HG02840 (cell line): Measurements from ENCODE around the gene ZYX.
"Not testable (repeated sequence)": the region's sequence is repeated elsewhere in the genome, so short reads cannot be mapped to it uniquely, and the experiment has no call there.

ENCODE experiments used
- ATAC-seq: cut with Tn5 transposase; IDR thresholded peaks from one replicate; pipeline ENCODE4 v1.9.1; 2021; ENCODE audit warnings: mild to moderate bottlenecking, moderate library complexity, moderate number of reproducible peaks; ENCODE audit not compliant: unreplicated experiment, low FRiP score

The ZYX gene

DNA sequence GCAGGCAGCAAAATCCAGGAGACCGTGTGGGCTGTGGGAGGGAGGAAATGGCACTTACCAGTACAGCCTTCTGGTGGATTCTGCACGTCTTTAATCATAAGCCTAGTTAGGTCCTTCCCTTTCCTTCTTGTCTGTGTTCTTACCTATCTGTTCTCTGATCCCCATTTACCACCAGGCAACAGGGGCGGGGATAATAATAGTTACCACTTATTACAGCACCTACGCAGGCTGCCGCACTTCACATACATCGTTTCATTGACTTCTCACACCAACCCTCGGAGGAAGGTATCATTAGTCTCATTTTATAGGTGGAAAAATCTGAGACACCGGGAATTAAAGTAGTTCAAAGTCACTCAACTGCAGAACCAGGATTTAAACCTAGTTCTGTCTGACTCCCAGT is 32.0 kb downstream of the ZYX start:
- ATAC-seq = no peak

DNA sequence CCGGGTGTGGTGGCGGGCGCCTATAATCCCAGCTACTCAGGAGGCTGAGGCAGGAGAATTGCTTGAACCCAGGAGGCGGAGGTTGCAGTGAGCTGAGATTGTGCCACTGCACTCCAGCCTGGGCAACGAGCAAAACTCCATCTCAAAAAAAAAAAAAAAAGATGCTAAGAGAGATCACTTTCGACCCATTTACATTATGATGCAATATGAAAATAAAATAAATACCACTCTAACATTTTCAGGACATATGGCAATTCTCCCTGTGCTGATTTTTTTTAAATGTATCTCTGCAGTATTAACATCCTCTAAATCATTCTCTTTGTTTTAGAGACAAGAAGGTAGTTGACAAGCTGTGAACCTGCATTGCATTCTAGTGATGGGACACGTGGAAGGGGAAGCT is 34.1 kb downstream of the ZYX start:
- not testable (repeated sequence) for ATAC-seq

DNA sequence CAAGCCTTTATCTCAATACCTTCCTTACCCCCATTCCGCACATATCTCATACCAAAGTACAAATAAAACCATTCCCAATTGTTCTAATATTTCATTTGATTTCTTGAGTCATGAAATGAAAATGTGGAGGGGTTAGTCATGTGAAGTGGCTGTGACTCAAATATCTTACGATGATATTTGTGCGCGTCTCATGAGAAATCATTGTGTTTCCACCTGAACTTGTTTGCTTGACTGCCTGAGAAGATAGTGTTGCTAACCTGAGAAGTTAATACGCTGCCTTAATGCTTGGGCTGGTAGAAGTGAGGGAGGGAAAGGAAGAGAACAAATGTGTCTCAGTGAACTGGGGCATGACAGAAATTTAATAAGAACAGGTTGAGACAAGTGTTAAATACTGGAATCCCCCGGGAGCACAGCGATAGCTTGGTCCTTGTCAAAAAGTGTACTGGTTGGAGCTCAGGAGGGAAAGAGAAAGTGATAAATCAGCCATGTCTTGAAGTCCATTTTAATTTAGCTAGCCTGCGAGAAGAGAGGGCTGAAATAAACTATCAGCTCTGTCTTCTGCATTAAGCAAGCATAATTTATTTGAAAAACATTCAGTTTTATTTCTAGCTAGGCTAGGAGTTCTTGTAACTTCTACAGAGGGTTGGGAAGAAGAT is 34.7 kb downstream of the ZYX start:
- no peak for ATAC-seq

DNA sequence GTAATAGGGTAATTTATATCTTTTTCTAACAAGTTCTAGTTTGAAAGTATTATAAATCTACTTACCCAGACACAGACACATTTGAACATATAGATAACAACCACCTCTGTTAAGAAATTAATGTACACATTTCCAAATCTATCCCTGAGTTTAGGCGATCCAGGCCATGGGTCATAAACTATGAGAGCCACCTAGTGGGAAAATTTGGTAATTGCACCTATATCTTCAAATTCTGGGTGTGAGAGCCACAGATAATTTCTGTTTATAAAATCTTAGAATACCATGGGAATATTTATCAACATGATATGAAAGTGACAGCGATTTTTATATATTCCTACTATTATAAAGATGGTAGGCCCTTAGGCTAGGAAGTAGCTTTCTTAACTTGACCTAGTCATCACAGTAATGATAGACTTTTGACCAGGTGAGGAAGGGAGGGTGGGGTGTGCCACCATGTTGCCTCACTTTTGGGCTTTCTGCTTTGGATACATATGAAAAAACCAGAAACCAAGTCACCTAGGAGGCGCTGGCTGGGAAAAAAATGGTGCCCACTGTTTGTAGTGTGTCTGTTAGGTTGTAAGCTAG is 35.5 kb downstream of the ZYX start:
- ATAC-seq = peak; percentile 62

DNA sequence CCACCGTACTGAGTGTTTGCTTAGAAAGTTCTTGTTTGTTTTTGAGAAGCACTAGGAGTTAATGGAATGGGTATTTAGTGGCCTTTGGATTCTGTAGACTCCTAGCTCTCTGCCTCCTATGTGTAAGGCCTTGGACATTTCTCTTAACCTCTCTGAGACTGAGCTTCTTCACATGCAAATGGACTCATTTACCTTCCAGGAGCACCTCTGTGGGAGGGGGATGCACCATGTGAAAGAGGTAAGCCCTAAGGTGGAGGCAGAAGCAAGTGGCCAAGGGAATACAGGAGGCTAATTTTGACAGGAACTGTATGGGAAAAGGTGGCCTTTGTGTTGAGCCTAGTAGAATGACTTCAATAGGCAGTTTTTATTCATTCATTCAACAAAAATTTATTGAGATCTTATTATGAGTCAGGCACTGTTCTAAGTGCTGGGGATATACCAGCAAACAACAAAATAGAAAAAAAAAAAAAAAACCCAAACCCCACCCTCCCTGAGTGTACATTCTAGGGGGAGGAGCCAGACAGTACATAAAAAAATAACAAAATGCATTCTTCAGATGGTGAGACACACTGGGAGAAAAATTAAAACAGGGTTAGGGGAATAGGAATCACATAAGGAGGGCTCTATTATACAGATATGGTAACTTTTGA is 36.7 kb downstream of the ZYX start:
- no peak for ATAC-seq

DNA sequence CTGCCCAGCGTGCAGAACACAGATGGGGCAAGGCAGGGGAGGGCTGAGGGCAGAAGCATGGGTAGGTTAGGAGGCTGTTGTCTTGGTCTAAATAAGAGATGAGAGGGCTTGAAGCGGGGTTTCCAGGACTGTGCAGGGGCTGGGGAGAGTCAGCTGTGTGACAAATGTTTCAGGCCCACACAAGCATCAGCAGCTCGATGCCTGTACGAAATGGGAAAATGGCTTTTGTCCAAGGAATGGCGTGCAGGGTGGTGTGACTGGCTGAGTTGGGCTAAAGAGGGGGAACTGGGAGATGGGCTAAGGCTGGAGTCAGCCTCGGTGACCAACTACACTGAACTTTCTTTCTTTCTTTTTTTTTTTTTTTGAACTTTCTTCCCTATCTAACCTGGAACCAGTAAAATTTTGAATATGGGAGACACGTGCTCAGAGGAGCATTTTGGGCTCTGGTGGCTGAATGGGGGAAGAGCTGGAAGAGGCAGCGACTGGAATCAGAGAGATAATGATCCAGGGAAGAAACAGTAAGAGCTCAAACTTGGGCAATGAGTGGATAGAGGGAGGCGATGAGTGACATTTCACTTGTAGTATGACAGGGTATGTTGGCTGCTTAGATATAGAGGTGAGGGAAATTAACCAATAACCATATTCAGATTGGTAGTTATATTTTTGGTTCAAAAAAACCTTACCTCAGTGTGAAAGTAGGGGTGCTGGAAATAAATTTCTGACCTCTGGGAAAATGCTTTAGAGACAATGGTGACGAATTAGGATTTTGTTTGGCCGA is 37.7 kb downstream of the ZYX start:
- ATAC-seq = no peak

DNA sequence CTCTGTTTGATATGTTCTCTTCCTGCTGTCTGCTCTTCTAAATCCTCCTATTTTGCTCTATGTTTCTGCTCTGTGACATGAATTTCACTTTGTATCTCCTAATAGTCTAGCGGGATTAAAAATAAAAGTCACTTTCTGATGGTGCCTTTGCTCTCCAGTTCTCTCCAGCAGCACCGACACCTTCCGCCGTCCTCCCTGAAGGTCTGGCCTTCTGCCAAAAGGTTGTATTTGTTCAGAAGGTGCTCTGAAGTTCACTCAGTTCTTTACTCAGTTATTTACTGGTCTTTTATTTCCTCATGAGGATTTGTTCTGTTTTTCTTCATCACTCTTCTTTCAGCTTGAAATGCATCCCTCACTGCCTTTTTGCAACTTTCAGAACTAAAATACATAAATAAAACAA is 38.7 kb downstream of the ZYX start:
- no peak for ATAC-seq

DNA sequence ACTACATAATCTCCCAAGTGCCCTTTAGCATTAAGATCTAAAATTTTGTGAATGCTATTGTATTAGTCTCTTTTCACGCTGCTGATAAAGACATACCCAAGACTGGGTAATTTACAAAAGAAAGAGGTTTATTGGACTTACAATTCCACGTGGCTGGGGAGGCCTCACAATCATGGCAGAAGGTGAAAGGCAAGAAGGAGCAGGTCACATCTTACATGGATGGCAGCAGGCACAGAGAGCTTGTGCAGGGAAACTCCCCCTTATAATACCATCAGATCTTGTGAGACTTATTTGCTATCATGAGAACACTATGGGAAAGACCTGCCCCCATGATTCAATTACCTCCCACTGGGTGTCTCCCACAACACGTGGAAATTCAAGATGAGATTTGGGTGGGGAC is 39.5 kb downstream of the ZYX start:
- not testable (repeated sequence) for ATAC-seq

DNA sequence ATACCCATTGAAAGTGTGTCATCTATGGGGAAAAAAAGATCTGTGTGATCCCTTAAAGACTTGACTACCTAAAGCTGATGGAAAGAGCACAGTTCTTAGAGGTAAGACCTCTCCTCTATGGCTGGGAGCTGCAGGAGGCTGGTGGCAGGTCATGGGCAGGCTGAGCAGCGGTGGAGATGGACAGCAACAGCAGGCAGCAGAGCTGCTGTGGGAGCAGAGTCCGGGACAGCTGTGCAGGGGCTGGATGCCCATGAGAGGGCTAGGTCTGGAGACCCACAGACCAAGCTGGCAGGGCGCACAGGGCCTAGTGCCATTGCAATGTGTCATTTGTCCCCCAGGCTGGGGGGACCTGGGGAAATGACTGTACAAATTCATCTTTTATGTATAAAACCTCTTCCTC is 40.9 kb downstream of the ZYX start:
- ATAC-seq = no peak

DNA sequence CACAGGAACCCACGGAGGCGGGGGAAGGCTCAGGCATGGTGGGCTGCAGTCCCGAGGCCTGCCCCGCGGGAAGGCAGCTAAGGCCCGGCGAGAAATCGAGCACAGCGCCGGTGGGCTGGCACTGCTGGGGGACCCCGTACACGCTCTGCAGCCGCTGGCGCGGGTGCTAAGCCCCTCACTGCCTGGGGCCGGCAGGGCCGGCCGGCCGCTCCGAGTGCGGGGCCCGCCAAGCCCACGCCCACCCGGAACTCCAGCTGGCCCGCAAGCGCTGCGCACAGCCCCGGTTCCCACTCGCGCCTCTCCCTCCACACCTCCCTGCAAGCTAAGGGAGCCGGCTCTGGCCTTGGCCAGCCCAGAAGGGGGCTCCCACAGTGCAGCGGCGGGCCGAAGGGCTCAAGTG is 43.3 kb downstream of the ZYX start:
- not testable (repeated sequence) for ATAC-seq

DNA sequence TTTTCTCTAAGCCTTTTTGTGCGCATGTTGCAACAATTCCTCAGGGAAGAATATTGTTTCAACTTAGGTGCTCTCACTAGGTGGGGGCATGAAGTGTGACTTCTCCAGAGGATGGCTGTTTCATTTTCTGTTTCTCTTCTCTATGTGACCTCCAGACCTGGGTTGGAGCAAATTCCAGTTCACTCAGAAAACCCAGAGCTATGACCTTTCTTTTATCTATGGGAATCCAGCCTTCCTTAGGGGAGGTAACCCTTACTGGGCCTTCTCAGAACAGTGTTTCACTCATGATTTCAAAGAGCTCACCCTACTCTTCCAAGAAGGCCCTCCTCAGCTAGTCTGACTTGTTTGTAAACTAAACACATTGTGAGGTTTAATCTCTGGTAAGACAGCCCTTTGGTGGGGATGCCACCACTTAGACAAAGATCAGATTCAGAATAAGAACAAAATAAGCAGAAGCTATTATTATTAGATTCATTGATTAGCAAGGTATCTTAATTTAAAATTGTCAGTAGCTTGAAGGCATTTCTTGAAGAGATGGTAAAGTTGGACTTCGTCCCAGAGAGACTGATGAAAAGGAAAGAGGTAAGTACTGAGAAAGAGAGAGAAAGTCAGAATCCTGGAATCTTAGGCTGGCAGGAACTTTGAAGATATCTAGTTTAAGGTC is 45.5 kb downstream of the ZYX start:
- ATAC-seq = no peak

DNA sequence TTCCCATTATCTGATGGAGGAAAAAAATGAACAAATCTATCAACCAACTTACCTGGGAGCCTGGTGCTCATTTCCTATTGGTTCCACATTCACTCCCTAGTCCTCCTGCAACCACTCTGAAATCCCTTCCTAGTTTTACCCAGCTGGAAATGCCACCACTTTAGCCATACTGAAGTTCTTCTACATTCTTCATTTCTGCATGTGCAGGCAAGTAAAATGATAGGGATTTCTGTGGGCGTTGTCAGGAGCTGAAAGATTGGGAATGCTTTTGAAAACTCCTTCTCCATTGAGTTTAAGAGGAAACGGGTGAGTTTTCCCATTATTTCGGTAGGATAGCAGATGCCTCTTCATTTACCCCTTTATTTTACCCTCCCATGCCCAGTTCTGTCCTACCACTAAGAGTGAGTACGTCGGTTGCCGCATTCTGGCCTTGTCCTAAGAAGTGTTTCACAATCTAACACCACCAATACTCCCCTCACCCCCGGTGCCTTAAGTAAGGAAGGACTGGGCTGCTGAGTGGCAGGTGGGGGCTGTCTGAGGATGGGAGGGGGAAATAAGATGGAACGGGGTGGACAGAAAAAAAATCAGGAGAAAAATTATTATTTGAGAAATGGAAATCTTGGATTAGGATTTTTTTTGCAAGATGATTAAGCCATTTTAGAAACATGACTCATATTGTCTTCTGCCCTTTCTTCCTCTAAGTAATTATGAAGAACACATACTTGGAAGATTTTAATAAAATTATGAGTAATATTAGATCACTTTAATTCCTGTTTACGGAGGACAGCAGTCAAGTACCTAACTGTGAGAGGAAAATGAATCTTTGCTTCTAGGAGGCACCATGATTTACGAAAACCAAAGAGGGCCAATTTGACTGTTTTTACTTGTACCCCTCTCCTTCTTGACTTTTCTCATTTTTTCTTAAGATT is 48.9 kb downstream of the ZYX start:
- no peak for ATAC-seq

DNA sequence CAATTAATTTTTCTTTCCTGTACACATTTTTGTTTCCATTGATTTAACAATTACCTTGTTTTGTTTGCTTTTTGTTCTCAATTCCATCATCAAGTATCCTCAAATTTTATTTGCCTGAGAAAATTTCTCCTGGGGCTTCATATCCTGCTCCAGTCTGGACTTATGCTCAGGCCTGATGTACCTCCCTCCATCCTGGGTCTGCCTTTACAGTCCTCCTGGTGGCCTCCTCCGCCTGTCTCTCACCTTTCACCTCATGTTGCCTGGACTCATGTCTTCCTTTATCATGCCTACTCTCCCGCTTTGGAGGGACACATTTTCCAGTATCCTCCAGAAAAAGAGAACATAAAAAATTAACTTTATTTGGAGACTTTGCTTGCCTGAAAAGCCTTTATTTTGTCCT is 50.0 kb downstream of the ZYX start:
- ATAC-seq = no peak

DNA sequence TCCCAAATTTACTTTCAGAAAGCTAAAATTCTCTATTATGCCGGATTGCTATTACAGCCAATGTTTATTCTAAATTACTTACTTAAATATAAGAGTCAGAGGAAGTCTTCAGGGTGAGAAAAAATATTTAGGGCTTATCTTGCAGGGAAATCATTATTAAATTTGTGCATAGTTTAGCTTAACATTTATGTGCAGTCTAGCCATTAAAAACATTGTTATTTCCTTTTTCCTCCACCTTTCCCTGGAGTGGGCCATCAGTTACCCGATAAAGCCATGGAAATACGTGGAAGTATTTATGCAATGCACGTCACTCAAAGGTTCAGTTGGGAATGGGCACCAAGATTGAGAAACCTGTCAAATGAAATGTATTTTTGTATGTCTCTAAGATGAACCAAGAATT is 52.6 kb downstream of the ZYX start:
- ATAC-seq = no peak

DNA sequence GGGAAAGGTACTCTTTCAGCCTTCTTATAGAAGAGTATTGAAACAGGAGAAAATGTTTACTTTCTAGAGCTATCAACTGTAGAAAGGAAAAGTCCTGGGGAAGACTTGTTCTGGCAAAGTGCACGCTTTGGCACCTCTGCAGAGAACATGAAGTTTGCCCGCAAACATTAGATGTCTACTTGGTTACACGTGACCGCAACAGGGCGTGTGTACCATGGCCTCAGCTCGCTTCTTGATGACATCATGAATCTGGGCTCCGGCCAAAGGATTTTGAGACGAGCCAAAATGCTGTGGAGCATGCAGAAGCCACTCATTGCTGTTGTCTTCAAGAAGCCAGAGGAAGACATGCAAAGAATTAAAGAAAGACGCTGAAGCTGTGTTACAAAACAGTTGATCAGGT is 53.5 kb downstream of the ZYX start:
- no peak for ATAC-seq

DNA sequence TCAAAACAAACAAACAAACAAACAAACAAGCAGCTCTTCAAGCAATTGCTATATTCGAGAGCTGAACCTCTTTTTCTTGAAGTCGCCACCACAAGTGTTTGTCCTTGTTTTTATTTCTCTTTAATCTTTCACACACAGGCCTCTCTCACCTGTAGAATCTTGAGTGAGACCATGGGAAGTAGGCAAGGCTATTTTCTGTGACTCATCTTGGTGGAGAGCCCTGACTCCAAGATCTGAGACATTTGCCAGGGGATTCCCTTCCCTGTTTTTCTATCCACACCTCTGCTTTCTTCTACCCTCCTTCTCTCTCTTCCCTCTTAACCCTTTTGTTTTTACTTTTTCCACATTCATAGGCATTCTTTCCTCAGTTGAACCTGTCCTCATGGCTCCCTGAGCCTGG is 54.1 kb downstream of the ZYX start:
- ATAC-seq = no peak

DNA sequence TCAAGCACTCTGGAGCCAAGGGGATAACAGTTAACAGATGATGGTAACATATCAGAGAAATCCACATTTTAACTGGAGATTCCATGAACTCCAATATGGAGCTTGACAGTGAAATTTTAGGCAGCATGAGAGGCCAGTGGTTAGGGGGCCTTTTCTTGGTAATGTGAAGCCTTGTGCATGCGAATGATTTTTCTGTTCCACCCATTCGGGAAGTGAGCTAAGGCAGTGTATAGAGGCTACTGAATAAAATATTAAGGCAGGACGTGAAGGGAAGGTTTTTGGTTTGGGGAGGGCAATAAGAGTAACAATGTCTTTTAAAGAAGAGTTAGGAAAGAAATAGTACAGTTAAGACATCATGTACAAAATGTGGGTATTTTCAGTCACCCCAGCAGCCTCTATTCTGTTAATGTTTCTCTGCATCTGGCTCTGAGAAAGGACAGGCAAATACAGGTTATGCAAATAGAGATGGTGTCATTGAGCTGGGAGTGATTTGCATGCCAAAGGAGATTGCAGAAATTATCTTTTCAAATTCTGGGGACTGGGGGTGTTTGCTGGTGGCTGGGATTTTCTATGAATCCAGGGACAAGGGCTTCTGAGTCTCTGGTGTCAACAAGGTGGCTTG is 55.3 kb downstream of the ZYX start:
- peak; percentile 85 for ATAC-seq

DNA sequence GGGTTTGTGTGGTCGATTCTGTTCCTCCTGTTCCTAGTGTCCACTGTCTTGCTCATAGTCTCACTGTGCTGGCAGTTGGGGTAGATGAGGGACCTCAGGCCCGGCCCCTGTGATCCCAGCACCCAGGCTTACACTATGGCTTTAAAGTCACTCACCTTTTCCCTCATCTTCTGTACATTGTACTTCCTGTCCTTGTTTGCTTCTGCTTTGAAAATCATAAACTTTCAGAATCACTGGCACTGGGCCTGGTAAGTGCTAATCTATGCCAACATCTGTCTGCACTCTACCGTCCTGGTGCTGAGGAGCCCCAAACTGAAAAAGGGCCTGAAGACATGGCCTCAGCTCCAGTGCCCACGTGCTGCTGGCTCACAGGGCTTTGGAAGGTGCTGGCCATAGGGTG is 56.4 kb downstream of the ZYX start:
- no peak for ATAC-seq

DNA sequence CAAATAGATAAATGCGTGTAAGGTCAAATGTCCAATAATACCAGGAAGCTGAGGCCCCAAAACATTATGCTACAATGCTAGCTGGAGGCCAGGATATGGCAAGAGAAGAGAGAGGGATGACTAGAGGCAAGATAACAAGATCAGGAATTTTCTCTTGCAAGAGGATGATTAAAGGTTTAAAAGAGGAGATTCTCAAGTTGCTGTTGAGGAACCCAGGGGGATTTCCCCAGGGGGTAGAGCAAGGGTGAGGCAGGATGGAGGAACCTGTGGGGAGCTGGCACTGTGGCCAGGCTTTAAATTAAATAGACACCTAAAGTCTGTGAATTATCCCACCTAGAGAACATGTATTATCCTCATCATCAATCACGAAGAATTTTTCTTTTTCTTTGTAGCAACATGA is 58.7 kb downstream of the ZYX start:
- no peak for ATAC-seq
